Keratinocyte (primary cell): ENCODE measurements around the gene NCKIPSD. TPM values are rescaled to one million over a fixed set of nuclear protein-coding genes. Genes with fewer than 3 reads are reported as not detected.
A peak's percentile ranks its signal among the peaks of the same experiment; 100 is the strongest.

Experiments used
- DNase-seq: peaks from one replicate; pipeline ENCODE4 v3.0.0-alpha.2; 2011; ENCODE audit warnings: low read depth, missing footprints, low spot score
- FAIRE-seq: peaks from 2 replicates; lab custom pipeline; 2011; peaks lifted over from hg19 to GRCh38; lab: Jason Lieb, UNC
- H2AFZ ChIP-seq: 2 replicates; pipeline ENCODE4 v1.6.0; 2012; ENCODE audit warnings: low read length, control low read depth, inconsistent platforms; ENCODE audit not compliant: control insufficient read depth
- H3K27ac ChIP-seq: 2 replicates; pipeline ENCODE4 v1.5.1; 2011; ENCODE audit warnings: low read length; ENCODE audit not compliant: control insufficient read depth, insufficient read depth
- H3K27me3 ChIP-seq: 3 replicates; pipeline ENCODE4 v1.6.0; 2011; ENCODE audit warnings: low read length; ENCODE audit not compliant: control insufficient read depth, insufficient read depth; ENCODE audit errors: extremely low read depth
- H3K36me3 ChIP-seq, 2 experiments: 2 replicates in 1 of 2; 3 replicates in 1 of 2; pipeline ENCODE4 v1.5.1; 2011; ENCODE audit warnings: low read length in 2 of 2, mild to moderate bottlenecking in 1 of 2; ENCODE audit not compliant: control insufficient read depth in 2 of 2, insufficient read depth in 2 of 2; ENCODE audit errors: extremely low read depth in 1 of 2
- H3K4me1 ChIP-seq: 3 replicates; pipeline ENCODE4 v1.5.1; 2011; ENCODE audit warnings: low read length; ENCODE audit not compliant: control insufficient read depth, insufficient read depth; ENCODE audit errors: extremely low read depth
- H3K4me2 ChIP-seq: 3 replicates; pipeline ENCODE4 v1.6.0; 2011; ENCODE audit warnings: low read depth, low read length; ENCODE audit not compliant: control insufficient read depth, insufficient read depth; ENCODE audit errors: extremely low read depth
- H3K4me3 ChIP-seq, 3 experiments: fragments of 200-600 bp in 1 of 3; sonication (generic) in 1 of 3; 2 replicates in 2 of 3; 3 replicates in 1 of 3; pipeline ENCODE4 v1.5.1; 2011 to 2016; ENCODE audit warnings: low read length in 3 of 3, mild to moderate bottlenecking in 3 of 3, control low read depth in 2 of 3, inconsistent platforms in 1 of 3, low read depth in 1 of 3, mixed read lengths in 1 of 3, mixed run types in 1 of 3, moderate library complexity in 1 of 3; ENCODE audit not compliant: control insufficient read depth in 2 of 3, insufficient read depth in 2 of 3; ENCODE audit errors: extremely low read depth in 1 of 3
- H3K79me2 ChIP-seq: 2 replicates; pipeline ENCODE4 v1.6.0; 2012; ENCODE audit warnings: low read length; ENCODE audit not compliant: control insufficient read depth, insufficient read depth
- H3K9ac ChIP-seq: 3 replicates; pipeline ENCODE4 v1.6.0; 2011; ENCODE audit warnings: low read length; ENCODE audit not compliant: control insufficient read depth, insufficient read depth; ENCODE audit errors: extremely low read depth
- H3K9me1 ChIP-seq: 3 replicates; pipeline ENCODE4 v1.6.0; 2011; ENCODE audit warnings: low read length; ENCODE audit not compliant: control insufficient read depth, insufficient read depth; ENCODE audit errors: extremely low read depth
- H3K9me3 ChIP-seq: 2 replicates; pipeline ENCODE4 v1.5.1; 2012; ENCODE audit warnings: low read depth, low read length; ENCODE audit not compliant: control insufficient read depth
- H4K20me1 ChIP-seq: 3 replicates; pipeline ENCODE4 v1.6.0; 2011; ENCODE audit warnings: low read length; ENCODE audit not compliant: control insufficient read depth, insufficient read depth; ENCODE audit errors: extremely low read depth
- EZH2 ChIP-seq: IDR thresholded peaks from one replicate; pipeline ENCODE4 v1.6.1; 2012; ENCODE audit warnings: inconsistent platforms, mild to moderate bottlenecking, low read length, moderate library complexity
- dilution Hi-C: fragments of 300-500 bp; cut with MboI; formaldehyde crosslinking; loops from one replicate; pipeline ENCODE4 v1.7.0; 2020; ENCODE audit warnings: low sequenced_read_pairs; ENCODE audit not compliant: extremely low pct_ligation_motif_present
- polyA plus RNA-seq, 5 experiments: library from polyadenylated mRNA; depleted of rRNA in 3 of 5; stranded (reverse) in 3 of 5; stranded (forward) in 1 of 5; unstranded in 1 of 5; fragments of >200 nt; gene quantifications; 1 replicate in 1 of 5; 2 replicates in 3 of 5; 3 replicates in 1 of 5; pipeline versions ENCODE4 v1.2.1 to v1.2.3, GENCODE V29; 2011 to 2012; ENCODE audit warnings: missing spikeins in 2 of 5, low read depth in 1 of 5, low replicate concordance in 1 of 5
- TF ChIP-seq, protein P1 (sequence below), 3 experiments: IDR thresholded peaks in 1 of 3; conservative IDR thresholded peaks in 1 of 3; optimal IDR thresholded peaks in 1 of 3; 2 replicates in 2 of 3; 3 replicates in 1 of 3; pipeline versions ENCODE3 to v1.5.1; 2011; ENCODE audit warnings: low read length in 3 of 3, mild to moderate bottlenecking in 3 of 3, moderate library complexity in 2 of 3, control low read depth in 1 of 3, inconsistent platforms in 1 of 3; ENCODE audit not compliant: insufficient read depth in 2 of 3; ENCODE audit errors: extremely low read depth in 1 of 3

Gene NCKIPSD
- polyA plus RNA-seq, 1 donor (not counting 4 experiments of a cell fraction or from before 2014, with no cell fraction given): 9.8 TPM

DNA sequence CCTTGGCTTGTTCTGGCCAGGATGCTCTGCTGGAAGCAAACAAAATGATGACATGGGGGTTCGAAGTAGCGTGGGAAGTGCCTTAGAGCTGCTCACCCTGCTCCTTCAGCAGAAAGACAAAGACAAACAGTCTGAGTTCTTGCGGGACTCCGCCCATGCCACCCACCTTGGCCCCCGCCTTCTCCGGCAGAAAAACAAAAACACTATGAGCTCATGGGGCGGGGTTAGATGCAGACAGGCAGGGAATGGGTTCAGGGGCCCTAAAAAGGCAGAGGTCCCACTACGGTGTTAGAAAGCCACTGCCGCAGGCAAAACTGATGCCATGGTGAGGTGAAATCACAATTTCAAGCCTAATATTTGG, 9.7 kb upstream of the NCKIPSD start:
- Histone ChIP-seq H3K27ac (peak overlapping the region; percentile 86), H3K27me3 (no peaks in the 10 kb centered on the region), H2AFZ (no peak overlapping the region), H3K9ac (peak overlapping the region; percentile 67), H3K79me2 (peaks cover 75% of the 10 kb centered on the region), H4K20me1 (peaks cover 30% of the 10 kb centered on the region), H3K4me3 (peak overlapping the region in 1 of 3 experiments; percentile 22), H3K4me2 (peak overlapping the region; percentile 68), H3K36me3 (peaks cover 41 to 42% of the 10 kb centered on the region in 2 experiments), H3K9me3 (no peaks in the 10 kb centered on the region), H3K4me1 (peaks cover 22% of the 10 kb centered on the region), H3K9me1 (peaks cover 5% of the 10 kb centered on the region)
- no peak for TF ChIP-seq EZH2
- TF ChIP-seq, protein P1, sequence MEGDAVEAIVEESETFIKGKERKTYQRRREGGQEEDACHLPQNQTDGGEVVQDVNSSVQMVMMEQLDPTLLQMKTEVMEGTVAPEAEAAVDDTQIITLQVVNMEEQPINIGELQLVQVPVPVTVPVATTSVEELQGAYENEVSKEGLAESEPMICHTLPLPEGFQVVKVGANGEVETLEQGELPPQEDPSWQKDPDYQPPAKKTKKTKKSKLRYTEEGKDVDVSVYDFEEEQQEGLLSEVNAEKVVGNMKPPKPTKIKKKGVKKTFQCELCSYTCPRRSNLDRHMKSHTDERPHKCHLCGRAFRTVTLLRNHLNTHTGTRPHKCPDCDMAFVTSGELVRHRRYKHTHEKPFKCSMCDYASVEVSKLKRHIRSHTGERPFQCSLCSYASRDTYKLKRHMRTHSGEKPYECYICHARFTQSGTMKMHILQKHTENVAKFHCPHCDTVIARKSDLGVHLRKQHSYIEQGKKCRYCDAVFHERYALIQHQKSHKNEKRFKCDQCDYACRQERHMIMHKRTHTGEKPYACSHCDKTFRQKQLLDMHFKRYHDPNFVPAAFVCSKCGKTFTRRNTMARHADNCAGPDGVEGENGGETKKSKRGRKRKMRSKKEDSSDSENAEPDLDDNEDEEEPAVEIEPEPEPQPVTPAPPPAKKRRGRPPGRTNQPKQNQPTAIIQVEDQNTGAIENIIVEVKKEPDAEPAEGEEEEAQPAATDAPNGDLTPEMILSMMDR (optimal IDR thresholded peaks at IDR 0.05 in 1 of 3, IDR thresholded peaks at IDR 0.05 in 1 of 3, conservative IDR thresholded peaks at IDR 0.05 in 1 of 3; ENCODE audit: extremely low read depth in 1 of 3, insufficient read depth in 2 of 3, low read length in 3 of 3): no peak
- no peak for DNase-seq
- dilution Hi-C loops: no loop called here
- FAIRE-seq: no peak

GRCh38 chr3:48694610-48695392, 9.1 kb upstream of the NCKIPSD start:
- H3K27ac ChIP-seq: peak overlapping the region; percentile 86
- peaks cover 69% of the 10 kb centered on the region for H3K79me2 ChIP-seq
- dilution Hi-C loops: no loop called here
- H3K36me3 ChIP-seq: peaks cover 42 to 46% of the 10 kb centered on the region in 2 experiments
- H3K9me3 ChIP-seq: no peaks in the 10 kb centered on the region
- DNase-seq: no peak
- peaks cover 5% of the 10 kb centered on the region for H3K9me1 ChIP-seq
- no peaks in the 10 kb centered on the region for H3K27me3 ChIP-seq
- H4K20me1 ChIP-seq: peaks cover 28% of the 10 kb centered on the region
- H2AFZ ChIP-seq: no peak overlapping the region
- peak overlapping the region; percentile 67 for H3K9ac ChIP-seq
- peak overlapping the region; percentile 68 for H3K4me2 ChIP-seq
- TF ChIP-seq, protein P1 (optimal IDR thresholded peaks at IDR 0.05 in 1 of 3, IDR thresholded peaks at IDR 0.05 in 1 of 3, conservative IDR thresholded peaks at IDR 0.05 in 1 of 3; ENCODE audit: extremely low read depth in 1 of 3, insufficient read depth in 2 of 3, low read length in 3 of 3): no peak
- no peak for TF ChIP-seq EZH2
- FAIRE-seq: peak; percentile 90
- H3K4me1 ChIP-seq: peaks cover 22% of the 10 kb centered on the region
- H3K4me3 ChIP-seq: peak overlapping the region in 2 of 3 experiments; percentile 19 to 22
